ENCODE measurements around the gene STIP1. TPM values are rescaled to one million over a fixed set of nuclear protein-coding genes. Genes with fewer than 3 reads are reported as not detected.

STIP1 gene
- total RNA-seq, 1 experiment from 2014 or later: 338 TPM

- no peak for TF ChIP-seq CTCF (conservative IDR thresholded peaks at IDR 0.05)
- Histone ChIP-seq H3K79me2 (ENCODE audit: insufficient read depth, low read length) (no peaks in the 10 kb centered on the region; the same call in 1 of the 2 replicates), H3K9me3 (ENCODE audit: control insufficient read depth, low read depth, low read length) (no peaks in the 10 kb centered on the region), H3K23me2 (ENCODE audit: insufficient read length, low read depth, low read length, poor library complexity, severe bottlenecking) (peaks cover 21% of the 10 kb centered on the region), H2BK15ac (ENCODE audit: low read depth, low read length) (no peak overlapping the region), H2BK20ac (ENCODE audit: low read depth, low read length, poor library complexity, severe bottlenecking) (no peak overlapping the region), H3K9ac (ENCODE audit: extremely low read depth, insufficient read length, low read length) (peak overlapping the region; percentile 33), H3K23ac (ENCODE audit: insufficient read length, low read depth, low read length) (no peak overlapping the region), H2BK12ac (ENCODE audit: insufficient read length, low read depth, low read length) (no peak overlapping the region), H3K4ac (ENCODE audit: low read depth, low read length) (no peak overlapping the region), H3K79me1 (ENCODE audit: insufficient read depth, low read depth, low read length, poor library complexity, severe bottlenecking) (peaks cover 3% of the 10 kb centered on the region), H4K91ac (ENCODE audit: insufficient read length, low read depth, low read length) (no peak overlapping the region), H3T11ph (ENCODE audit: low read length) (no peak overlapping the region), H3K4me1 (ENCODE audit: insufficient read depth, low read length) (peaks cover 9% of the 10 kb centered on the region; the same call in 1 of the 2 replicates), H4K20me1 (ENCODE audit: control insufficient read depth, insufficient read depth, insufficient read length) (no peaks in the 10 kb centered on the region), H2AFZ (ENCODE audit: low read length) (no peak overlapping the region), H4K5ac (ENCODE audit: insufficient read length, low read depth, low read length) (no peak overlapping the region), H3K56ac (ENCODE audit: insufficient read length, low read depth, low read length) (no peak overlapping the region), H3K27me3 (ENCODE audit: insufficient read depth, low read length) (no peaks in the 10 kb centered on the region), H2BK120ac (ENCODE audit: low read depth, low read length, poor library complexity, severe bottlenecking) (no peak overlapping the region), H3K14ac (ENCODE audit: insufficient read depth, low read length) (peak overlapping the region; percentile 24; the same call in 1 of the 2 replicates), H3K27ac (ENCODE audit: insufficient read length, low read depth, low read length) (no peak overlapping the region), H4K8ac (replicated peaks; ENCODE audit: insufficient read length, low read depth, low read length) (no peak overlapping the region), H3K18ac (ENCODE audit: insufficient read length, low read depth, low read length) (no peak overlapping the region), H2BK5ac (ENCODE audit: insufficient read length, low read length) (no peak overlapping the region), H3K4me2 (ENCODE audit: insufficient read depth, insufficient read length, low read length) (peak overlapping the region; percentile 76), H2AK5ac (ENCODE audit: insufficient read length, low read length) (no peak overlapping the region)
- DNase-seq: no peak
- no CpG with 5 or more reads among the region's 18 CpGs for WGBS (ENCODE audit: extremely low coverage, insufficient read length, low lambda C conversion rate)
- peak overlapping the region; percentile 85 to 98 for H3K4me3 Mint-ChIP-seq
- H3K9me3 Mint-ChIP-seq: no peaks in the 10 kb centered on the region; a peak in 1 of 5 replicates
- peak overlapping the region in 2 of 3 experiments; percentile 88 to 95; a peak in 2 of 7 replicates for H3K27ac Mint-ChIP-seq
- peaks cover 12 to 28% (median 24%) of the 10 kb centered on the region in 3 experiments; a peak in 6 of 7 replicates for H3K36me3 Mint-ChIP-seq (ENCODE audit: insufficient read depth in 1 of 3, low read depth in 3 of 3)
- H3K27me3 Mint-ChIP-seq (ENCODE audit: low read depth): no peaks in the 10 kb centered on the region
- peaks cover 34 to 44% of the 10 kb centered on the region in 2 experiments for H3K4me1 Mint-ChIP-seq
Observed at GRCh38 chr11:64251753-64252002, 65.7 kb downstream of the STIP1 start.

Measured in H9 (cell line).